Activated CD8-positive, alpha-beta memory T cell treated with anti-CD3 and anti-CD28 coated beads for 4 hours (primary cell): Measurements from ENCODE around the gene CAPZB.

ENCODE experiments used
- DNase-seq, 2 donors: peaks; one replicate each; pipeline ENCODE4 v3.0.0-alpha.2; 2020; ENCODE audit warnings: low read depth in 2 of 2

Gene CAPZB

GRCh38 chr1:19448491-19449439 lies 36.6 kb downstream of the CAPZB start:
- DNase-seq, result no peak

- no peak for DNase-seq
These were observed 37.8 kb downstream of the CAPZB start for GRCh38 chr1:19447550-19447949.

- DNase-seq, result no peak
These were observed 39.7 kb downstream of the CAPZB start for GRCh38 chr1:19445417-19446342.

GRCh38 chr1:19444296-19445021 lies 40.9 kb downstream of the CAPZB start:
- no peak for DNase-seq

GRCh38 chr1:19443326-19443725 lies 42.0 kb downstream of the CAPZB start:
- no peak for DNase-seq

- no peak for DNase-seq
These were observed 42.9 kb downstream of the CAPZB start for GRCh38 chr1:19442154-19443096.

- no peak for DNase-seq
These were observed 44.1 kb downstream of the CAPZB start for GRCh38 chr1:19441048-19441780.

GRCh38 chr1:19439464-19440171 lies 45.7 kb downstream of the CAPZB start:
- no peak for DNase-seq

- DNase-seq, result no peak
These were observed 46.7 kb downstream of the CAPZB start for GRCh38 chr1:19438516-19439195.

GRCh38 chr1:19437891-19438294 lies 47.4 kb downstream of the CAPZB start:
- no peak for DNase-seq

GRCh38 chr1:19436716-19437476 lies 48.4 kb downstream of the CAPZB start:
- DNase-seq, result no peak

GRCh38 chr1:19435851-19436455 lies 49.4 kb downstream of the CAPZB start:
- DNase-seq, result no peak

- no peak for DNase-seq
These were observed 50.2 kb downstream of the CAPZB start for GRCh38 chr1:19435181-19435580.

- no peak for DNase-seq
These were observed 51.7 kb downstream of the CAPZB start for GRCh38 chr1:19433719-19433998.

GRCh38 chr1:19432943-19433718 lies 52.2 kb downstream of the CAPZB start:
- DNase-seq, result no peak

- no peak for DNase-seq
These were observed 54.9 kb downstream of the CAPZB start for GRCh38 chr1:19430121-19431068.
